CD14-positive monocyte (primary cell): Measurements from ENCODE around the gene SRPX. TPM values are rescaled to one million over a fixed set of nuclear protein-coding genes. Genes with fewer than 3 reads are reported as not detected.

Experiments used
- DNase-seq, 3 donors: peaks; one replicate each; pipeline ENCODE4 v3.0.0-alpha.2; 2011 to 2022
- H2AFZ ChIP-seq: 2 replicates; pipeline ENCODE4 v1.6.0; 2012; ENCODE audit warnings: mild to moderate bottlenecking, low read depth, low read length, inconsistent platforms; ENCODE audit not compliant: insufficient read depth, poor library complexity, severe bottlenecking
- H3K27ac ChIP-seq, 2 donors: 1 replicate in 1 of 2; 2 replicates in 1 of 2; pipeline ENCODE4 v1.5.1; 2012 to 2013; ENCODE audit warnings: low read length in 2 of 2, control low read depth in 1 of 2, inconsistent platforms in 1 of 2, low read depth in 1 of 2, mild to moderate bottlenecking in 1 of 2
- H3K27me3 ChIP-seq, 2 donors: one replicate each; pipeline versions ENCODE4 v1.6.0 to v1.6.1; 2011 to 2013; ENCODE audit warnings: low read length in 2 of 2; ENCODE audit not compliant: control insufficient read depth in 2 of 2, insufficient read depth in 2 of 2
- H3K36me3 ChIP-seq, 2 donors: replicated peaks in 1 of 2; 1 replicate in 1 of 2; 2 replicates in 1 of 2; pipeline versions ENCODE4 v1.5.1 to v1.6.1; 2012 to 2013; ENCODE audit warnings: low read length in 2 of 2, control low read depth in 1 of 2, inconsistent platforms in 1 of 2, mild to moderate bottlenecking in 1 of 2; ENCODE audit not compliant: insufficient read depth in 2 of 2, control insufficient read depth in 1 of 2
- H3K4me1 ChIP-seq, 2 donors: 1 replicate in 1 of 2; 2 replicates in 1 of 2; pipeline versions ENCODE4 v1.5.1 to v1.6.1; 2012 to 2013; ENCODE audit warnings: low read length in 2 of 2, control low read depth in 1 of 2, inconsistent platforms in 1 of 2, mild to moderate bottlenecking in 1 of 2, moderate library complexity in 1 of 2; ENCODE audit not compliant: insufficient read depth in 2 of 2, control insufficient read depth in 1 of 2
- H3K4me2 ChIP-seq: replicated peaks from 2 replicates; pipeline ENCODE3; 2012; ENCODE audit warnings: low read length, moderate library complexity, mild to moderate bottlenecking; ENCODE audit not compliant: poor library complexity, severe bottlenecking; ENCODE audit errors: extremely low read depth
- H3K4me3 ChIP-seq, 3 experiments: fragments of 200-600 bp in 1 of 3; sonication (generic) in 1 of 3; replicated peaks in 1 of 3; 1 replicate in 2 of 3; 2 replicates in 1 of 3; pipeline ENCODE4 v1.5.1; 2011 to 2013; ENCODE audit warnings: low read length in 3 of 3, mild to moderate bottlenecking in 3 of 3, control low read depth in 2 of 3, low read depth in 2 of 3, inconsistent platforms in 1 of 3, moderate library complexity in 1 of 3
- H3K79me2 ChIP-seq: 2 replicates; pipeline ENCODE4 v1.6.0; 2012; ENCODE audit warnings: mild to moderate bottlenecking, control low read depth, inconsistent platforms, low read length, moderate library complexity; ENCODE audit not compliant: insufficient read depth
- H3K9ac ChIP-seq: 2 replicates; pipeline ENCODE4 v1.6.0; 2017; ENCODE audit warnings: low read length, mild to moderate bottlenecking; ENCODE audit not compliant: insufficient read depth, poor library complexity, severe bottlenecking
- H3K9me3 ChIP-seq, 2 donors: replicated peaks in 1 of 2; 1 replicate in 1 of 2; 2 replicates in 1 of 2; pipeline versions ENCODE4 v1.5.1 to v1.6.1; 2012 to 2013; ENCODE audit warnings: low read length in 2 of 2, control low read depth in 1 of 2; ENCODE audit not compliant: control insufficient read depth in 1 of 2, insufficient read depth in 1 of 2
- H4K20me1 ChIP-seq: 2 replicates; pipeline ENCODE4 v1.6.0; 2012; ENCODE audit warnings: mild to moderate bottlenecking, low read length, control low read depth, moderate library complexity; ENCODE audit not compliant: insufficient read depth
- H3K27ac Mint-ChIP-seq, 7 donors: one replicate each; pipeline ENCODE4 v1.8.0; 2020; ENCODE audit warnings: mild to moderate bottlenecking in 7 of 7, mixed read lengths in 7 of 7, moderate library complexity in 6 of 7, inconsistent platforms in 2 of 7
- H3K27me3 Mint-ChIP-seq, 3 donors: one replicate each; pipeline ENCODE4 v1.8.0; 2021 to 2022; ENCODE audit warnings: low read depth in 3 of 3, mild to moderate bottlenecking in 3 of 3, mixed read lengths in 3 of 3, moderate library complexity in 3 of 3, inconsistent platforms in 1 of 3
- H3K36me3 Mint-ChIP-seq, 2 donors: one replicate each; pipeline ENCODE4 v1.8.0; 2020; ENCODE audit warnings: mixed read lengths in 2 of 2, inconsistent platforms in 1 of 2, mild to moderate bottlenecking in 1 of 2
- H3K4me1 Mint-ChIP-seq: one replicate; pipeline ENCODE4 v1.8.0; 2020; ENCODE audit warnings: mild to moderate bottlenecking, mixed read lengths
- H3K4me3 Mint-ChIP-seq, 2 donors: one replicate each; pipeline ENCODE4 v1.8.0; 2020; ENCODE audit warnings: mild to moderate bottlenecking in 2 of 2, mixed read lengths in 2 of 2, moderate library complexity in 1 of 2
- H3K9me3 Mint-ChIP-seq, 7 donors: one replicate each; pipeline ENCODE4 v1.8.0; 2020 to 2022; ENCODE audit warnings: mixed read lengths in 7 of 7, mild to moderate bottlenecking in 6 of 7, moderate library complexity in 6 of 7, inconsistent platforms in 2 of 7
- CTCF ChIP-seq: fragments of 200-600 bp; IDR thresholded peaks from one replicate; pipeline ENCODE4 v1.8.0; 2022; ENCODE audit warnings: antibody characterized with exemption, mild to moderate bottlenecking
- WGBS: methylation state at CpG from one replicate; pipeline ENCODE4 v1.1.5; 2013; ENCODE audit warnings: missing lambda C conversion rate; ENCODE audit not compliant: insufficient coverage; 5-methylcytosine and 5-hydroxymethylcytosine counted together
- intact Hi-C, 2 donors: fragments of 100-400 bp; cut with micrococcal nuclease; formaldehyde crosslinking; loops; one replicate each; pipeline versions ENCODE4 v1.15.0 to v1.15.1; 2023
- polyA plus RNA-seq, 3 donors: library from polyadenylated mRNA; depleted of rRNA in 1 of 3; unstranded in 2 of 3; stranded (reverse) in 1 of 3; fragments of 300-500 nt in 2 of 3; fragments of >200 nt in 1 of 3; fragmentation: Illumina TruSeq in 2 of 3; gene quantifications; 1 replicate in 2 of 3; 2 replicates in 1 of 3; pipeline ENCODE4 v1.2.3, GENCODE V29; 2012 to 2021

SRPX gene
- polyA plus RNA-seq, 3 donors: not detected

DNA sequence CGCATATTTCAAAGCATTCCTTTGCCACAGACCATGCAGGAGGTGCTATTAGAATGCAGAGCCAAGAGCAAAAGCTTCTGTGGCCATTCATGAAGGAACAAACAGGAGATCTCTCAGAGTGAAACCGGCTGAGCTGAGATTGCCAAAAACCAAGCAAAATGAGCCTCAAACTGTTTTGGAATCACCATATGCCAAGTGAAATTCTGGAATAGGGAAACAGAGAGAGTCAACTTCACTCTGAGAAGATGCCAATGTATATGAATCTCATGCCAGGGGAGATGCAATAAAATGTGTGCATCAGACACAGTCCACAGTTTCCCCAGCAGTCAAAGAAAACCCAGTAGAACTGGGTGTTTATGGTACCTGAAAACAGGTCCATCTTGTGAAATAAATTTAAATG lies 42.3 kb downstream of the SRPX start:
- Mint-ChIP-seq H3K9me3 (no peaks in the 10 kb centered on the region), H3K27ac (no peak overlapping the region), H3K27me3 (peaks cover 2 to 3% (median 3%) of the 10 kb centered on the region in 3 donors), H3K36me3 (no peaks in the 10 kb centered on the region), H3K4me1 (no peaks in the 10 kb centered on the region), H3K4me3 (no peak overlapping the region)
- DNase-seq: no peak
- Histone ChIP-seq H2AFZ (no peak overlapping the region), H3K27me3 (no peaks in the 10 kb centered on the region), H3K79me2 (no peaks in the 10 kb centered on the region), H3K27ac (no peak overlapping the region), H3K9ac (no peak overlapping the region), H3K4me2 (no peak overlapping the region), H4K20me1 (no peaks in the 10 kb centered on the region), H3K36me3 (no peaks in the 10 kb centered on the region), H3K4me1 (no peaks in the 10 kb centered on the region), H3K9me3 (no peaks in the 10 kb centered on the region), H3K4me3 (no peak overlapping the region)
- no CpG with 5 or more reads among the region's 2 CpGs for WGBS
- TF ChIP-seq CTCF: no peak
- intact Hi-C loops: no loop called here

DNA sequence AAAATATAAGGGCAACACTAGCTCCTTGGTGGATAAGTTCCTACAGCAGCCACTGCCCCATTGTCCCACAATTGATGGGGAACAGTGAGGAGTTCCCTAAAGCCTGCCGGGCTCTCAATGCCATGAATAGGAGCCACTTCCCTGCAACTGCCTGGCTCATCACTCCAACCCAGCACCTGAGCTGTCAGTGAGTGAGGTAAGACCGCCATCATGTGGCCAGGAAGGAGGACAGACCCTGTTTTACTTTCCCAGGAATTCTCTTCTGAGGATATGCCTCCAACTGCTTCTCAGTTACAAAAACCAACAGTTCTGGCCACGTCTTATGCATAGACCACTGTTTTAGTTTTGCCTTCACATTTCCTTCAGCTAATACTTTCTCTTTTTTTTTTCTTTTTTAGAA lies 45.5 kb downstream of the SRPX start:
- Histone ChIP-seq H3K36me3 (no peaks in the 10 kb centered on the region), H3K79me2 (no peaks in the 10 kb centered on the region), H3K4me2 (no peak overlapping the region), H3K27me3 (no peaks in the 10 kb centered on the region), H2AFZ (no peak overlapping the region), H4K20me1 (no peaks in the 10 kb centered on the region), H3K4me1 (no peaks in the 10 kb centered on the region), H3K27ac (no peak overlapping the region), H3K9me3 (no peaks in the 10 kb centered on the region), H3K9ac (no peak overlapping the region), H3K4me3 (no peak overlapping the region)
- H3K27me3 Mint-ChIP-seq: peaks cover 2 to 5% (median 2%) of the 10 kb centered on the region in 3 donors
- WGBS: 29% methylated on average over 1 of the region's 3 CpGs
- no peak overlapping the region for H3K4me3 Mint-ChIP-seq
- no peak for TF ChIP-seq CTCF
- H3K4me1 Mint-ChIP-seq: no peaks in the 10 kb centered on the region
- DNase-seq: peak in 1 of 3 donors; percentile 3
- no peaks in the 10 kb centered on the region for H3K9me3 Mint-ChIP-seq
- H3K27ac Mint-ChIP-seq: no peak overlapping the region
- no peaks in the 10 kb centered on the region for H3K36me3 Mint-ChIP-seq
- intact Hi-C loops: no loop called here
